Panc1 (cell line): ENCODE data around the gene GTF2I. TPM values are rescaled to one million over a fixed set of nuclear protein-coding genes. Genes with fewer than 3 reads are reported as not detected.

ENCODE experiments used
- ATAC-seq: fragments of 200-7000 bp; cut with Tn5 transposase; 2 replicates; pipeline ENCODE4 v1.9.1; 2020; ENCODE audit warnings: mild to moderate bottlenecking, moderate library complexity
- BruUV-seq: library from RNA; stranded (reverse); fragments of 400-500 nt; replicated peaks from 2 replicates; lab custom pipeline; 2021; lab: Mats Ljungman, UMichigan
- CTCF ChIA-PET: fragments of 300-600 bp; sonication (Branson Sonifier 250); formaldehyde crosslinking; loops from one replicate; lab custom pipeline; 2022; ENCODE audit warnings: antibody characterized with exemption; lab: Charles Lee
- POLR2A ChIA-PET: fragments of 300-600 bp; sonication (Branson Sonifier 250); formaldehyde crosslinking; loops from one replicate; lab custom pipeline; 2022; ENCODE audit warnings: antibody characterized with exemption; lab: Charles Lee
- DNase-seq: peaks from one replicate; pipeline ENCODE4 v3.0.0-alpha.2; 2010; ENCODE audit warnings: low read depth, low spot score
- H3K27ac ChIP-seq: 2 replicates; pipeline ENCODE4 v1.5.1; 2011; ENCODE audit warnings: mild to moderate bottlenecking, low read length, inconsistent platforms
- H3K27me3 ChIP-seq: fragments of 200-500 bp; sonication (Bioruptor generic); 2 replicates; pipeline ENCODE4 v1.6.0; 2014; ENCODE audit warnings: low read length, inconsistent platforms; ENCODE audit not compliant: control insufficient read depth, insufficient read depth
- H3K36me3 ChIP-seq: fragments of 200-500 bp; sonication (Bioruptor generic); 2 replicates; pipeline ENCODE4 v1.5.1; 2014; ENCODE audit warnings: inconsistent platforms, mild to moderate bottlenecking, low read length, moderate library complexity; ENCODE audit not compliant: control insufficient read depth, insufficient read depth
- H3K4me1 ChIP-seq: 2 replicates; pipeline ENCODE4 v1.5.1; 2011; ENCODE audit warnings: inconsistent platforms, mild to moderate bottlenecking, low read length, moderate library complexity; ENCODE audit not compliant: control insufficient read depth, insufficient read depth
- H3K4me3 ChIP-seq, 2 experiments: 2 replicates each; pipeline ENCODE4 v1.5.1; 2011 to 2012; ENCODE audit warnings: low read depth in 2 of 2, low read length in 2 of 2, mild to moderate bottlenecking in 2 of 2, inconsistent platforms in 1 of 2, moderate library complexity in 1 of 2
- H3K9me3 ChIP-seq: fragments of 200-500 bp; sonication (Bioruptor generic); 2 replicates; pipeline ENCODE4 v1.5.1; 2014; ENCODE audit warnings: low read depth, mild to moderate bottlenecking, inconsistent platforms, low read length, moderate library complexity; ENCODE audit not compliant: control insufficient read depth, insufficient read depth
- CTCF ChIP-seq: fragments of 450-650 bp; IDR thresholded peaks from 2 replicates; pipeline ENCODE4 v1.5.1; 2017; ENCODE audit warnings: mild to moderate bottlenecking
- POLR2AphosphoS5 ChIP-seq: IDR thresholded peaks from 2 replicates; pipeline ENCODE4 v1.6.1; 2012; ENCODE audit warnings: mild to moderate bottlenecking, low read depth, low read length, moderate library complexity
- REST ChIP-seq, 2 experiments: IDR thresholded peaks; 2 replicates each; pipeline ENCODE4 v1.6.1; 2011 to 2012; ENCODE audit warnings: low read depth in 2 of 2, control low read depth in 1 of 2, low read length in 1 of 2, mild to moderate bottlenecking in 1 of 2, moderate library complexity in 1 of 2; ENCODE audit not compliant: insufficient read depth in 1 of 2
- SIN3A ChIP-seq: IDR thresholded peaks from 2 replicates; pipeline ENCODE4 v1.6.1; 2012; ENCODE audit warnings: low read depth, mild to moderate bottlenecking, low read length, moderate library complexity, borderline replicate concordance; ENCODE audit not compliant: insufficient read depth
- TCF7L2 ChIP-seq: IDR thresholded peaks from 2 replicates; pipeline ENCODE4 v1.6.1; 2011; ENCODE audit warnings: mild to moderate bottlenecking, low read depth, low read length, inconsistent platforms
- in situ Hi-C: cut with HindIII; loops from 2 replicates; pipeline ENCODE4 v1.10.0; 2016; ENCODE audit warnings: low sequenced_read_pairs, low pct_unique_long_range_greater_than_20kb
- intact Hi-C: fragments of 100-400 bp; cut with micrococcal nuclease; formaldehyde crosslinking; loops from one replicate; pipeline ENCODE4 v1.10.0; 2022; ENCODE audit not compliant: unreplicated experiment
- total RNA-seq: library from RNA; stranded (reverse); gene quantifications from one replicate; pipeline ENCODE4 v1.2.1, GENCODE V29; 2021; ENCODE audit not compliant: unreplicated experiment

Gene GTF2I
- total RNA-seq, 1 experiment from 2014 or later: 305 TPM

GRCh38 chr7:74718336-74718735 is 60.8 kb downstream of the GTF2I start:
- ChIA-PET CTCF (no interaction called here), POLR2A (no interaction called here)
- DNase-seq (no peak), ATAC-seq (no peak)
- in situ Hi-C loops: no loop called here
- intact Hi-C loops: no loop called here
- H3K4me3 ChIP-seq: no peak overlapping the region
- no peak overlapping the region for H3K27ac ChIP-seq
- H3K9me3 ChIP-seq: peaks cover 5% of the 10 kb centered on the region; the same call in 1 of the 2 replicates
- H3K36me3 ChIP-seq: peaks cover 76% of the 10 kb centered on the region
- no peak for TF ChIP-seq TCF7L2
- no peak for TF ChIP-seq REST (IDR thresholded peaks at IDR 0.05; ENCODE audit: insufficient read depth in 1 of 2, low read depth in 2 of 2, low read length in 1 of 2)
- TF ChIP-seq CTCF: no peak
- TF ChIP-seq POLR2AphosphoS5: no peak
- TF ChIP-seq SIN3A: no peak
- H3K4me1 ChIP-seq: peaks cover 4% of the 10 kb centered on the region; the same call in 1 of the 2 replicates
- BruUV-seq: no TSS peak
- H3K27me3 ChIP-seq: no peaks in the 10 kb centered on the region

- POLR2A ChIA-PET: no interaction called here
- intact Hi-C loops: no loop called here
- BruUV-seq: no TSS peak
Measured at GRCh38 chr7:74722153-74722552, 64.6 kb downstream of the GTF2I start.

More at GRCh38 chr7:74722153-74722552, 64.6 kb downstream of the GTF2I start:
- no peaks in the 10 kb centered on the region for H3K9me3 ChIP-seq
- H3K36me3 ChIP-seq: peaks cover 48% of the 10 kb centered on the region
- no peak overlapping the region for H3K4me3 ChIP-seq
- no peak overlapping the region for H3K27ac ChIP-seq
- DNase-seq (no peak), ATAC-seq (no peak)
- H3K27me3 ChIP-seq: no peaks in the 10 kb centered on the region
- peaks cover 4% of the 10 kb centered on the region; the same call in 1 of the 2 replicates for H3K4me1 ChIP-seq
- TF ChIP-seq TCF7L2: no peak
- no peak for TF ChIP-seq CTCF
- no peak for TF ChIP-seq SIN3A
- no peak; the same call in 1 of the 2 replicates for TF ChIP-seq POLR2AphosphoS5
- TF ChIP-seq REST (IDR thresholded peaks at IDR 0.05; ENCODE audit: insufficient read depth in 1 of 2, low read depth in 2 of 2, low read length in 1 of 2): no peak
- in situ Hi-C loops: no loop called here
- CTCF ChIA-PET: no interaction called here
